Stimulated activated CD8-positive, alpha-beta memory T cell treated with anti-CD3 and anti-CD28 coated beads, Interleukin-15, amount 100 ng/mL, for 4 hours (primary cell): ENCODE data around the gene MSX1.

Experiments used
- DNase-seq, 2 donors: peaks; one replicate each; pipeline ENCODE4 v3.0.0-alpha.2; 2020; ENCODE audit warnings: low read depth in 2 of 2

Gene MSX1

DNA sequence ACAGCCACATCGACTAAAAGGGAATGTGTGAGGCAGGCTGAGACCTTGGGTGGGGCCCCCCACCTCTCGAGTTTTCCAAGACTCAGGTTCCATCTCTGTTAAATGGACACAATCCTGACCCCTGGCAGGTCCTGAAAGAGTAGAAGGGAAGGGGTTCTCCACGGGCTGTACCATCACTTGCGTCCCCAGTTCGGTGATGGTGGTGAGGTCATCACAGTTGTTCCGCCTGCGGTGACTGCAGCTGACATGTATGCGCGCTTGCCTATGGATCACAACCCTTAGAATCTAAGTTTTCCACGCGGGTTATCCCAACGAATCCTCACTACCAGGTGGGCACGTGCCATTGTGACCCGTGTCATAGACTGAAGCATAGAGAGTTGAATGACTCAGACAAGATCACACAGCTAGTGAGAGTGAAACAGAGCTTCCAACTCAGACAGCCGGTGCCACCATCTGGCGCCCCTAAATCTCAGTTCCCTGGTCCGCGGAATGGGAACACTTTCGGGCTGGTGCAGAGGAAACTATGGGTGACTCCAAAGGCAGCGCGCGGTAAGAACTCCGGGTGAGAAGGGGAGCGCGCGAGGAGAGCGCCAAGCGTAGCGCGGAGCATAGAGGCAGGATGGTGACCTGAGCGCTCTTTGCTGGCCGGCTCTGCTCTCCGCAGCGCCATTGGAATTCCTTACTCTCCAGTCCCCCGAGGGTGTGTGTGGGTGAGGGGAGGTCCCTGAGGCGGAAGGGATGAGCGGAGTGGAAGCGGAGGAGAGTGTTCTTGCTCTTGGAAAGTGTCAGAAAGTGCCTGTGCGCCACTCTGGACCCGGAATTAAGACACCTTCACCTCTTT is 10.5 kb downstream of the MSX1 start:
- no peak for DNase-seq

DNA sequence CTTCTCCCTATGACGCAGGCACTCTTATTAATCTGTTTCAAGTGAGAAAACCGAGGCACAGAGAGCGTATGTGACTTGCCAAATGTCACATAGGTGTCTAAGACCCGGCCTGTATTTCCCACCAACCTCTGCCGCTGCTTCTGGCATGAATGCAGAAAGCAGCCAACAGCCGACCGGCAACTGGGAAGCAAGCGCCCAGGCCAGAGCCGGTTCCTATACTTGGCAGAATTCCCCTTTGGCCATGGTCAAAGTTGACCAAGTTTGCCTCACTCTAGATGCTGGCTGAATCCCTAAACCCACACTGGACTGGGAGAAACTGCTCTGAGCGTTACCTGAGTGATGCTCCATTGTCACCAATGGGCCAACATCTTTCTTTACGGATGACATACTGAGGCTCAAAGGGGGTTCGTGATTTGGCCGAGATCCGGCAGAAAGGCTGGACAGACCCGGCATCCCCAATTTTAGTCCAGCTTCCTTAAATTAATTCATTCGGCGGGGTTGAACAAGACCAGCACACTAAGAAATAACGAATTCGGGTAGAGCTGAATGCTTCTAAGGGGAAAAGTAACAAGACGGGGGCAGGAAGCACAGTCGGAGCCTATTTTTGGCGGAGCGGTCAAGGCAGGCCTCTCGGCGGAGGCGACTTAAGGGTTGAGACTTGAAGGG is 11.2 kb downstream of the MSX1 start:
- DNase-seq: no peak

DNA sequence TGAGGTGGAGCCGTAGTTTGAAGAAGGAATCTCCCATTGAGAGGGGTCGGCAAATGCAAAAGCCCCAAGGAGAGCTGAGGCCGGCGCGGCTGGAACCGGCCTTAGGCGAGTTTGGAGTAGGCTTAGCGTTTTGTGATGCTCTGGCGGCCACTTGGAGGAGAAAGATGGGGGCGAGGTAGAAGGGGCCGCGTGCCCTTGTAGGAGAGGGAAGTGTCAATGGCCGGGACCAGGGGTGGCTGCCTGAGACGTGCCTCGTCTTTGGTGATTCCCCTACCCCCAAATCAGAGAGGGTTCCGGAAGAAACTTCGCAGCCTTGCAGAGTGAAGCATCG is 11.7 kb downstream of the MSX1 start:
- no peak for DNase-seq

DNA sequence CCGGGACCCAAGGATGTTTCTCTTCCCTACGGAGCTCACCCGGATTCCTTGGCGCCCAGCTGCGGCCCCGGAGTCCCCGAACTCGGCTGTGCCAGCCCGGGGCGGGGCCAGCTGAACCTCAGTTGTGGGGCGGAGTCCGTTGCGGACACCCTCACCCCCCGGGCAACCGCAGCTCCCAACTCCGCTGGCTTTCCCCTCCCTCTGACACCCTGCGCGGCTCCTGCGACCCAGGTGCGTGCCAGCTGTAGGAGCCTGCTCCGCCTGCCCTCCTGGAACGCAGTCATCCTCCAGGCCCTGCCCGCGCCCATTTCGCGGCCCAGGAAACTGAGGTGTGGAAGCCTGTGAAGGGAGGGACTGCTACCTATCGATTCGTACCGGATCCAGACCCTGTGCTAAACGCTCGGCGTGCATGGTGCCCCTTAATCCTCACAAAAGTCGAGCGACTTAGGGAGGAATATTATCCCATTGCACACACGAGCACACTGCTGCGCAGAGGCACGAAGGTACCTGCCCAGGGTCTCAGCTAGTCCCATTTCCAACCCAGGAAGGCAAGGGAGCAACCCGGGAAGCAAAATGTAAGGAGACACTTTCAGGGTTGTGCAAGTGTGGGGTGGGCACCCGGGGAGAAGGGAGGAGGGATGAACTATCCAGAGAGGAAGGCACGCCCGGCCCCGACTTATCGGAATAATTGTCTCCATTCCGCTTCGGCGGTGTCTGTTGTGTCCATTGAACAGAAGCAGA is 12.3 kb downstream of the MSX1 start:
- DNase-seq: no peak

DNA sequence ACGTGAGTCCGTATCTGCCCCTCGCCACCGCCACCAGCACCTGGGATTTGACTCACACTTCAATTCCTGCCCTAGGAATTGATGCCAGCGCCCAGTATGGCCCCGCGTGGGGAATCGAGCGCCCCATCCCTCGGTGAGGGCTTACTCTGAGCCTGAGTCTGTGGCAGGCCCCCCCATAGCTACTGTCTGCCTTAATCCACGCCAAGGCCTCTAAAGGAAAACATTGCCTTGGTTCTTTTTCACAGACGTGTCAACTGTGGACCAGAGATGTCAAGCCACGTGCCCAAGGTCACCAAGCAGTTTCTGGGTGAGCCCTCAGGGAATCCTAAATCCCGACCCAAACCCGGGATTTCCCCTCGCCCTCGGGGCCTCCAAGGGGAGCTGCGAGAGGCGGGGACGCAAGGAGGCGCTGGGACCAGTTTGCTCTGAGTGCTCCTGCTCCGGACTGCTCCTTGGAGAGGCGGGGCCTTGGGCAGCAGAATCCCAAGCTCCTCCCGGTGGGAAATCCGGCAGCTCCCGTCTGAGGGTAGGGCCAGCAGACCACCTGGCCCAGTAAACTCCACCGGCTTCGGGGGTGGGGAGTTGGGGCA is 12.9 kb downstream of the MSX1 start:
- no peak for DNase-seq

DNA sequence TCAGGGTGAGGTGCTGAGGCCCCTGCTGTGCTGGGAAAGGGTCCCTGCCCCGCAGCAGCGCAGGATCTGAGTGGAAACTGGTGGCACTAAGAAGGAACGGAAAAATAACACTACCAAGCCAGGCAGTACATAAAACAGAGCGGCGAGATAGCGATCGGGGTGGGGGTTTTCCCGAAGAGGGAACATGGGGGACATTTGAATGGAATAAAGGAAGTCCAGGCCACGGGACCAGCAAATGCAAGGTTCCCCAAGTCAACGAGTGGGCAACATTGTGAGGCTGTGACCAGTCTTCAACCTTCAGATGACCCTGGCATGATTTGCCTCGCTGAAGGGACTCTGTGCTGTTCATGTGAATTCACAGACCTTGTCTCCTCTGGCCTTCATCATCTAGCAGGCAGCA is 13.7 kb downstream of the MSX1 start:
- no peak for DNase-seq

DNA sequence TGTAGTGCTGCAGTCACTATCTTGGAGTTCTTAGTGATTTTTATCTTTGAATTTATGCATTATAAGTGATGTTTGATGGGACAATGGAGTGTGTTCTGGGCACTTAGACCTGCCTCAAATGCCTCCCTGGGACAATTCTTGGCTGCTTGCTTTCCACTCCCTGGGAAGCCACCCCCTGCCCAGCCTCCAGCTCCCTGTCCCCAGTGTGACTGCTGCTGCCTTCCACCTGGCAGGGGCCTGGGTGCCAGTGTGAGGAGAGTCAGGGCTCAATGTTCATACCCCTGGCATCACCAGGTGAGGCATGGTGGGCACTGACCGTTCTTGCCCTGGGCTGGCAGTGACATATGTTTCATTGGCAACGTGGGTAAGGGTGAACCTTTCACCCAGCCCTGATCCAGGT is 14.8 kb downstream of the MSX1 start:
- DNase-seq: no peak

DNA sequence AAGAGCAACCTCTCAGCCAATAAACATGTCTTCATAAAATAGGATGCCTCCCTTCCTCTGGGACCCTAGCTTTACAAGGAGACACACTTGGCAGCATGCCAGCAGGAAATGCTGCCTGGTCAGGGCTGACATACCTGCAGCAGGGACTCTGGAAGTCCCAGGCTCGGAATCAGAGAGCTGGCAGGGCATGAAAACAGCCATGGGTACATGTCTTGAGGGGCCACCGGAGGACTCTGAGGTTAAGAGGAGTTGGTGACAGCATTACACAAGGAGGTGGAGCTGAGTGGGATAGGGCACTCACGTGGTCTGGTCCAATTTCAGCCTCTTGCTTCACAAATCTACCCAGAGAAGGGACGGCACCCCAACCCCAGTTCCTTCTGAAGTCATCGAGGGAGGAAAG is 15.7 kb downstream of the MSX1 start:
- no peak for DNase-seq

DNA sequence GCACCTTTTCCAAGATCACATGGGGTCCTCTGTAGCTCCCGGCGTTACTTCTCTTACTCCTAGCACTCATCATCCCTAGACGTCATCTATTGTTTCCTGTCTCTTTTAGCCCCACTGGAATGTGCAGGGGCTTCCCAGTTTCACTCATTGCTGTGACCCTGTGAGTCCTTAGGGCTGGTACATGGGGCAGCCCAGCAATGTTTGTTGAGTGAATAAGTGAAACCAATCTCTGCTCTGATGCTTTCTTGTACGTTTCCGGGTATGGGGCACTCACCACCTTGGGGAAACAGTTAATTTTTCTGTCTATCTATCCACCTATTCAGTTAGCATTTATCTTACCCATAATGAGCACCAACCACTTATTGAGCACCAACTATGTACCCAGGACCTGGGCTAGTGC is 16.1 kb downstream of the MSX1 start:
- DNase-seq: no peak

DNA sequence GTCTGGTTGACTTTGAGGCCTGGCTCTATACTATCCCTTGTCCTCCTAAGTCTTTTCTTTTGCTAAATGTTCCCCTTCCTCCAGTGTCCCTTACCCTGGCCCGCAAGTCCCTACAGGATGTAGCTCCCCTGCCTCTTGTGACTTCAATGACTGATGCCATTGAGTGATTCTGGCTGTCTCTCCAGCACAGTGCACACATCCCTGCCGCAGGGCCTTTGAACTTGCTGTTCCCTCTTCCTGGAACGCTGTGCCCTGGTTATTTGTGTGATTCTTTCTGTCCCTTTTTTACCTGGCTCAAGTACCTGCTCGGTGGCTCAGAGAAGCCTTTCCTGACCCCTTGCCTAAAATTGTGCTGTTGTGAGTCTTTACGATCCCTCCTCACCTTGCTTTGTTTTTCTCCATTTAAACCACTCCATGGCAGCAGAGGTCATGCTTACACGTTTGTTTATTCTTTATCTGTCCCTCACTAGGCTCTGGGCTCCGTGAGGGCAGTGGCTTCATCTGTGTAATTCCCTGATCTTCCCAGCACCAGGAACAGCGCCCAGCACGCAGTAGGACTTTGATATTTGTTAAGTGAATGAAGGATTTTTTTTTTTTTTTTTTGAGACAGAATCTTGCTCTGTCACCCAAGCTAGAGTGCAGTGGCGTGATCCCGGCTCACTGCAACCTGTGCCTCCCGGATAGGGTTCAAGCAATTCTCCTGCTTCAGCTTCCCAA is 17.6 kb downstream of the MSX1 start:
- no peak for DNase-seq

DNA sequence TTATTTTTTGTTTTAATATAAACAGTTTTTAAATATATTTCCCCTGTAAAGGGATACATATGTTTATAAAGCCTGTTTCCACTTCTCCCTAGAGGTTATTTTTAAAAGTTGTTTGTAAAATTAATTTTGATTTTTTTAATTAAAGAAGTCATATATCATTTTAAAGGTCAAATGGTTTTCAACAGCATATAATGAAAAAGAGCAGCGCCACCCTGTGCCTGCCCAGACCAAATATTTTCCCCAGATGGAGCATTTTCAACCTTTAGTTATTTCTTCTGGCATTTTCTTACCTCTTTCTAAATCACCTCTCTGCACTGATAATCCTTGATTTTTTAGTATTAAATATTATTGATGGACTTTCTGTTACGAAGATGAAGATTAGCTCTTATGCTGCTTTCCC is 21.0 kb downstream of the MSX1 start:
- no peak for DNase-seq

DNA sequence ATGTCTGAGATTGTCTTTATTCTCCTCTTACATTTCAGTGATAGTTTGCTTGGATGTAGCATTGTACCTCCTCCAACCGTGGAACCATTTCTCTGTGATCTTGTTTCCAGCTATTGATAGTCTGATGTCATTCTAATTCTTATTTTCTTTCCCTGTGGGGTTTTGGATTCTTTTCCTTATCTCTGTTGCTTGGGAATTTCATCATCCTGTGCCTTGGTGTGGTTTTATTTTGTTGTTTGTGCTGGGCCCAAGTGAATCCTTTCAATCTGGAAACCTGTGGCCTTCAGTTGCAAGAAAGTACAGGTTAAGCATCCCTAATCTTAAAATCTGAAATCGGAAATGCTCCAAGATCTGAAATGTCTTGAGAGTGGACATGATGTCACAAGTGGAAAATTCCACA is 22.0 kb downstream of the MSX1 start:
- DNase-seq: no peak

DNA sequence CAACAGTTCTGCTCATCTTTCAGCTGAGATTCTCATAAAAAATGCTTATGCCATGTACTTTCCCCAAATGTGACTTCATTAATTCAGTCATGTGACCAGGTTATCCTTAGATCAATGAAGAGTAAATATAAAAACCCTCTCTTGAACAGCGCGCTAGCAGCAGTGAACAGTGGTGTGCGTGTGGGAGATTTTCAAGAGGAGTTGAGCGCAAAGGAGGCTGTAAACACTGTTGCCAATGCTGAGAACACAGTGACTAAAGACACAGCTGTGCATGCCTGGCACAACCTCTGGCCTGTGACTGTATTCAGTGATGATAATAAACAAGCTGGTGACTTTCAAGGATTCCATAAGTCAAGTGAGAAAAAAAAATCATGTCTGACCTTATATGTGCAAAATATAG is 25.1 kb downstream of the MSX1 start:
- no peak for DNase-seq

DNA sequence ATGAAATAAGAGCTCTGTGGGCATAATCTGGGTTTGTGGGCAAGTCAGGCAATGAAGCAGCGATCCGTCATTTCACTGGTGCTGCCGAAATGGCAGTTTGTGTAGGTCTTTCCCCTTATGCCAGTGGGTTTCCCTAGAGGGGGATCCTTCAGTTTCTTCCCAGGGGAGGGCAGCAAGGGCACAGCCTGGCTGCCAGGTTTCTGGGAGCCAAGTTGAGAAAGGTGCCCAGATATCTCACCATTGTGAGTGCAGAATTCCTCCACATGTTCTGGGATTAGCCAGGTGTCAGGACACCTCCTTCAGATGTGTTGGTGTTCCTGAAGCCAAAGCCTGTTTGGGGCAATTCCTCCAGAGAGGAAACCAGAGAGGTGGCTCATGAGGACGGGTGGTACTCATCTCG is 28.0 kb downstream of the MSX1 start:
- no peak for DNase-seq

DNA sequence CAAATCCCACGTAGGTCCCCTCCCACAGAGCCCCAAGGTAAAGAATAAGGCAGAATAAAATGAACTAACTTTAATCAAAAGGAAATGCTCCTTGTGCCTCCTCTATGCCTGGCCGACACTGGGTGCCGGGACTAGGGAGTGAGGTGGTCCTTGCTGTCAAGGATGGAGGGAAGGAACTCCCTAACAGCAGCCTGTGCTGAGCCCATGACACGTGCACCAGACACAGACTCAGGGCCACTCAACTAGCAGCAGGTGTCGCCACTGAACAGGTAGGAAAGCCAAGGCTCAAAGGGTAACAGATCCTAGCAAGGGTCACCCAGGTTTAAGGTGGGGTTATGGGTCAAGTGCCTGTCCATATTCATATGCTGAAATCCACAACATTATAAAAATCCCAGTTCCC is 29.2 kb downstream of the MSX1 start:
- DNase-seq: no peak

DNA sequence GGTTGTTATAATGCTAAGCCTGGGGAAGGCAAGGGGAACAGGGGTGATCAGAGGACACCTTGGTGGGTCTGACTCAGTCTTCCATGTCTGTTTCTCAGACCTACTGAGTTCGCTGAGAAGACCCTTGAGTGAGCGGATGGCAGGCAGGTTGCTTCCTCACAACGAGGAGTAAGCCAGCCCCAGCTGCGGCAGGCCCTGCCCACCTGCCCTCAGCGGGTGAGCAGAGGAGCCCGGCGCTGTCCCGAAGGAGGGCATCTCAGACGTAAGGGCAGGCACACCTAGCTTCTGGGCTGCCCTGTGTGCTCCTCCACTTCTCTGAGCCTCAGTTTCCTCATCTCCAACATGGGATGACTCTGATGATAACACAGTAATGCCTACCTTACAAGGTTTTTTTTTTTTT is 30.3 kb downstream of the MSX1 start:
- no peak for DNase-seq

DNA sequence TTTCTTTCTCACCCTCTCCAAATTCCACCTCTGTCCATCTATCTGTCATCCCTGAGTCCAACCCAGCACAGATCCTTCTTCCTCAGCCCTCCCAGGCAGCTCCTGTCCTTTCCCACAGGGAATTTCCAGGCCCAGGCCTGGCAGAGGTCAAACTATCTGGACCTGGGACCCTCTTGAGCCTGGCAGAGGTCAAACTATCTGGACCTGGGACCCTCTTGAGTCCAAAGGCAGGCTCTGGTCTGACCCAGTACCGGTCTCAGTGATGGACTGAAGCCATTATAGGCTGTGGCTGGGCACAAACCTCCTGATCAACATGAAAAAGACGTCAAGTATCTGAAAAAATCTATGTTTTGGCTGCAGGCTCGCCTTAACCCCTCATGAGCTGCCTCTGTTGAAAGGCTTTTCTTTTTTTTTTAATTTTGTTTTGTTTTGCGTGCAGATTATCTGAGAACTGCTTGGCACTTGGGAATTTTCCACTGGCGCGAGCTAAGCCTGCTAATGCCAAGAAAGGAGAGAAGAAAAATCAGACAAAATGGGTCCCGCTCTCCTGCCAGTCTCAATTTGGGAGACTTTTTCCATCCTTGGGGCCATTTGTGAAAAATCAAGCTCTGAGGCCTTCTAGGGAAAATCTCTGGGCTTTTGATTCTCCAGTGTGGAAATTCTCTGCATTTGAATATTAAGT is 31.2 kb downstream of the MSX1 start:
- DNase-seq: no peak

DNA sequence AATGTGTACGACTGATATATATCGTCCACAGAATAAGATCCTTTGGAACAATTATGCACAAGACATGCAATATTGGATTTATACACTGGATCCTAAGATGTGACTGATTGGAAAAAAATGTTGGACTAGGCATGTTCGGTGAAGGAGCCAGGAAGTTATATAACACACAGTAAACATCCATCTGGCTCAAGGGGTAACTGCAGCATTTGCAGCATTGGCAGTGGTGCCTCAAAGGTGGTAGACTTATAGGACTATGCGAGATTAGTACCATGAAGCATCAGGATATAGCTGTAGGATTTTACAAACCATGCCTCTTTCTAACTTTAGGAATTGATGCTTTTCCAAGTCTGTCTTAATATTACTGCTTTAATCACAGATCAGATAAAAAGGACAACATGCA is 34.3 kb downstream of the MSX1 start:
- DNase-seq: no peak

DNA sequence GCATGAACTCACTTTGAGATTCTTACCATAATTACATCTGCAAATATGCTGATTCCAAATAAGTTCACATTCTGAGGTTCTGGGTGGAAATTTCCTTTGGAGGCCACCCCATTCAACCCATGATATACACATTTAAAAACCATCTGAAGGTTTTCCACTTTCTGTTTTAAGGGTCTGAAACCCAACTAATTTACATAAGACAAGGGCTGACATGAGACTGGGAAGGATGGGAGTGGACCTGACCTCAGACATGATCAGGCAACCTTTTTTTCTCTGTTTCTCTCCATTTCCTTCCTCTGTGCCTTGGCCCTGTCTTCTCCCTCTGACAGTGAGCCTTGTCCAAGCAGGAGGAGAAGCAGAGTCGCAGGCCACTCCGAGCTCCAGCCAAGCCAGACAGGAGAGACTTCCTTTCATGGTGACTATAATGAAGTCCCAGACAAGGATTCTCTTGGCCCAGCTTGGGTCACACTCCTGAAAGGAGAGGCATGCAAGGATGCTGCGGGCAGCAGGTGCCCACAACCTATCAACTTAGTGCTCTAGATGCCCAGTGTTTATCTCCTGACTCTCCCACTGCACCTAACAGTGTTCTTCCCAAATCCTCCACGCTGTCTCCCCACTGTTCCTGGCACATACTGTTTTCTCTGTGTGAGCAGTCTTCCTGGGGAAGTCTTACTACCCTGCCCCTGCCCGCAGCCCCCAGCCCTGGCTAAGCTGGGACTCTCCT is 39.9 kb downstream of the MSX1 start:
- no peak for DNase-seq

DNA sequence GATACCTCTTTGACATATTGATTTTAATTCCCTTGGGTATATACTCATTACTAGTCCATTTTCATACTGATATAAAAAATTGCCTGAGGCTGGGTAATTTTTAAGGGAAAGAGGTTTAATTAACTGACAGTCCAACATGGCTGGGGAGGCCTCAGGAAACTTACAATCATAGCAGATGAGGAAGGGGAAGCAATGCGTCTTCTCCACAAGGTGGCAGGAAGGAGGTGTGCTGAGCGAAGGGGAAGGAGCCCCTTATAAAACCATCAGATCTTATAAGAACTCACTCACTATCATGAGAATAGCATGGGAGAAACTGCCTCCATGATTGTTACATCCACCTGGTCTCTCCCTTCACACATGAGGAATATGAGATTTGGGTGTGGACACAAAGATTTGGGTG is 42.4 kb downstream of the MSX1 start:
- no peak for DNase-seq

DNA sequence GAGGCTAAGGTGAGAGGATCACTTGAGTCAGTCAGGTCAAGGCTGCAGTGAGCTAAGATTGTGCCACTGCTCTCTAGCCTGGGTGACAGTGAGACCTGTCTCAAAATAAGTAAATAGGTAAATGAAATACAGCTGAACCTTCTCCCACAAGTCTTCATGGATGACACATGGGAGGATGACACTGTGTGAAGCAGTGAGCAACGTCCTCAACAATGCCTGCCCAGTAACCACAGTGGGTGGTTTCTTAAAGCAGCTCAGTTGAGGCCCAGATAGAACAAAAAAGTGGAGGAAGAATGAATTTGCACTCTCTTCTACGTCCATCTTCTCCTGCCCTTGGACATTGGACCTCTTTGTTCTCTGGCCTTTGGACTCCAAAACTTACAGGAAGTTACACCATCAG is 52.7 kb downstream of the MSX1 start:
- no peak for DNase-seq
